GM20000 (cell line): ENCODE measurements around the gene RANBP10.

Source experiments
- DNase-seq: peaks from one replicate; pipeline ENCODE4 v3.0.0; 2012; ENCODE audit warnings: low spot score
- TF ChIP-seq, protein P1 (sequence below): IDR thresholded peaks from 2 replicates; pipeline ENCODE4 v1.5.1; 2012; ENCODE audit warnings: mild to moderate bottlenecking, control low read depth; ENCODE audit errors: extremely low read depth, missing control alignments

The RANBP10 gene

DNA sequence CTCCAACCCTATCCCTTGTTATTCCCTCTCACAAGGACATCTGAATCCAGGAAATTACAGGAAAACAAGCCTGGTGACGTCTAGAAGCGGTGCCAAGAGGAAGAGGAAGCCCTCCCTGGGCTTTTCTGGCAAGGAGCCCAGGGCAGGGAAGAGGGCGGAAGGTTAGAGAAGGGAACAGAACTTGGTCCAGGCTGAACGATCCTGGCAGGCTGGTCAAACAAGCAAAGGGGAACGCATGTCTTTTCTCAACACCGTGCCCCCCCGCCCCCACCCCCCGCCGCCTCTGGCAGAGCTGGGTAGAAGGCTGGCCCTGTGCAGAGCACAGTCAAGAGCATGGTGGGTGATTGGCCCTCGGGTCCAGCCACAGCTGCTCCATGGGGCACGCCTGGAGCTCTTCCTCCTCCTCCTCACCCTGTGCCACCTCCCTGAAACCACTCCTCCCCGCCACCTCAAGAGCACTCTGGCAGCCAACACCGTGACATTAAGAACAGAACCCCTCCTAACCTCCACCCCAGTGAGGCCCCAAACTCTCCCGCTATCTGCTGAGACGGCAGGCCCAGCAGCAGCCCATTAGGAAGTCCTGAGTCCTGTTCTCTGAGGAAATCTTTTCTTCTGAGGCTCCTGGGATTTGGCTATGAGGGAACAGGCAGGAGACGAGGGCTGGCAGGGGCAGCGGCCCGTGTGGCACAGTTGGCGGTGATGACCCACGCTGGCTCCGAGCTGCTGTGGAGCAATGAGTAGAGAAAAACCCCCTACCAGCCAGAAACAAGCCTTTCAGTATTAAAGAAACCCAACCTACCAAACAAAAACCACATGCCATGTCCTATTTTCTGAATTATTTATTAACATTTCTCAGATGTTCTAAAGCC lies 132.4 kb downstream of the RANBP10 start:
- DNase-seq = no peak

More for the DNA sequence above, 132.4 kb downstream of the RANBP10 start:
- TF ChIP-seq, protein P1, sequence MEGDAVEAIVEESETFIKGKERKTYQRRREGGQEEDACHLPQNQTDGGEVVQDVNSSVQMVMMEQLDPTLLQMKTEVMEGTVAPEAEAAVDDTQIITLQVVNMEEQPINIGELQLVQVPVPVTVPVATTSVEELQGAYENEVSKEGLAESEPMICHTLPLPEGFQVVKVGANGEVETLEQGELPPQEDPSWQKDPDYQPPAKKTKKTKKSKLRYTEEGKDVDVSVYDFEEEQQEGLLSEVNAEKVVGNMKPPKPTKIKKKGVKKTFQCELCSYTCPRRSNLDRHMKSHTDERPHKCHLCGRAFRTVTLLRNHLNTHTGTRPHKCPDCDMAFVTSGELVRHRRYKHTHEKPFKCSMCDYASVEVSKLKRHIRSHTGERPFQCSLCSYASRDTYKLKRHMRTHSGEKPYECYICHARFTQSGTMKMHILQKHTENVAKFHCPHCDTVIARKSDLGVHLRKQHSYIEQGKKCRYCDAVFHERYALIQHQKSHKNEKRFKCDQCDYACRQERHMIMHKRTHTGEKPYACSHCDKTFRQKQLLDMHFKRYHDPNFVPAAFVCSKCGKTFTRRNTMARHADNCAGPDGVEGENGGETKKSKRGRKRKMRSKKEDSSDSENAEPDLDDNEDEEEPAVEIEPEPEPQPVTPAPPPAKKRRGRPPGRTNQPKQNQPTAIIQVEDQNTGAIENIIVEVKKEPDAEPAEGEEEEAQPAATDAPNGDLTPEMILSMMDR = no peak
